Measurements from ENCODE around the gene ATP8B4.
A peak's percentile ranks its signal among the peaks of the same experiment; 100 is the strongest.

Gene ATP8B4

GRCh38 chr15:50148362-50148963, 29.4 kb upstream of the ATP8B4 start:
- H3K4me3 ChIP-seq (ENCODE audit: control insufficient read depth, low read depth, low read length) = no peak overlapping the region
- no peak for DNase-seq (ENCODE audit: low read depth)
- peak; percentile 71 for TF ChIP-seq CTCF (IDR thresholded peaks at IDR 0.05; ENCODE audit: control insufficient read depth, insufficient read depth, low read depth, low read length, missing control alignments)

GRCh38 chr15:50146632-50147031, 27.6 kb upstream of the ATP8B4 start:
- no peak for TF ChIP-seq CTCF (IDR thresholded peaks at IDR 0.05; ENCODE audit: control insufficient read depth, insufficient read depth, low read depth, low read length, missing control alignments)
- no peak for DNase-seq (ENCODE audit: low read depth)
- no peak overlapping the region for H3K4me3 ChIP-seq (ENCODE audit: control insufficient read depth, low read depth, low read length)

- DNase-seq (ENCODE audit: low read depth) = no peak
- H3K4me3 ChIP-seq (ENCODE audit: control insufficient read depth, low read depth, low read length) = no peak overlapping the region
These were observed 26.4 kb upstream of the ATP8B4 start for GRCh38 chr15:50145451-50145872.

GRCh38 chr15:50144341-50145120, 25.5 kb upstream of the ATP8B4 start:
- H3K4me3 ChIP-seq (ENCODE audit: control insufficient read depth, low read depth, low read length) = no peak overlapping the region
- no peak for DNase-seq (ENCODE audit: low read depth)
- TF ChIP-seq CTCF (IDR thresholded peaks at IDR 0.05; ENCODE audit: control insufficient read depth, insufficient read depth, low read depth, low read length, missing control alignments) = no peak

More at GRCh38 chr15:50145451-50145872, 26.4 kb upstream of the ATP8B4 start:
- peak; percentile 36 for TF ChIP-seq CTCF (IDR thresholded peaks at IDR 0.05; ENCODE audit: control insufficient read depth, insufficient read depth, low read depth, low read length, missing control alignments)

- DNase-seq (ENCODE audit: low read depth) = no peak
- TF ChIP-seq CTCF (IDR thresholded peaks at IDR 0.05; ENCODE audit: control insufficient read depth, insufficient read depth, low read depth, low read length, missing control alignments) = no peak
These were observed 24.3 kb upstream of the ATP8B4 start for GRCh38 chr15:50143255-50143860.

GRCh38 chr15:50141856-50142255, 22.8 kb upstream of the ATP8B4 start:
- TF ChIP-seq CTCF (IDR thresholded peaks at IDR 0.05; ENCODE audit: control insufficient read depth, insufficient read depth, low read depth, low read length, missing control alignments) = no peak
- H3K4me3 ChIP-seq (ENCODE audit: control insufficient read depth, low read depth, low read length) = no peak overlapping the region
- no peak for DNase-seq (ENCODE audit: low read depth)

More at GRCh38 chr15:50143255-50143860, 24.3 kb upstream of the ATP8B4 start:
- H3K4me3 ChIP-seq (ENCODE audit: control insufficient read depth, low read depth, low read length) = no peak overlapping the region

All from AG09309 (cell line).